Measurements from ENCODE around the gene CNTNAP5. TPM values are rescaled to one million over a fixed set of nuclear protein-coding genes. Genes with fewer than 3 reads are reported as not detected.

CNTNAP5 gene
- total RNA-seq, 4 donors from 2014 or later, result not detected

- H3K27ac ChIP-seq, result no peak overlapping the region
- no peaks in the 10 kb centered on the region for H3K9me3 ChIP-seq
- intact Hi-C loops (cut with DNase I; ENCODE audit: low total_unique reads) (no loop called here), in situ Hi-C loops (cut with MboI; ENCODE audit: low sequenced_read_pairs in 4 of 4) (no loop called here)
- H3K4me3 ChIP-seq, result no peak overlapping the region
- no peak for DNase-seq
- ATAC-seq, result no peak
- no peaks in the 10 kb centered on the region for H3K27me3 ChIP-seq
- TF ChIP-seq, protein P1, sequence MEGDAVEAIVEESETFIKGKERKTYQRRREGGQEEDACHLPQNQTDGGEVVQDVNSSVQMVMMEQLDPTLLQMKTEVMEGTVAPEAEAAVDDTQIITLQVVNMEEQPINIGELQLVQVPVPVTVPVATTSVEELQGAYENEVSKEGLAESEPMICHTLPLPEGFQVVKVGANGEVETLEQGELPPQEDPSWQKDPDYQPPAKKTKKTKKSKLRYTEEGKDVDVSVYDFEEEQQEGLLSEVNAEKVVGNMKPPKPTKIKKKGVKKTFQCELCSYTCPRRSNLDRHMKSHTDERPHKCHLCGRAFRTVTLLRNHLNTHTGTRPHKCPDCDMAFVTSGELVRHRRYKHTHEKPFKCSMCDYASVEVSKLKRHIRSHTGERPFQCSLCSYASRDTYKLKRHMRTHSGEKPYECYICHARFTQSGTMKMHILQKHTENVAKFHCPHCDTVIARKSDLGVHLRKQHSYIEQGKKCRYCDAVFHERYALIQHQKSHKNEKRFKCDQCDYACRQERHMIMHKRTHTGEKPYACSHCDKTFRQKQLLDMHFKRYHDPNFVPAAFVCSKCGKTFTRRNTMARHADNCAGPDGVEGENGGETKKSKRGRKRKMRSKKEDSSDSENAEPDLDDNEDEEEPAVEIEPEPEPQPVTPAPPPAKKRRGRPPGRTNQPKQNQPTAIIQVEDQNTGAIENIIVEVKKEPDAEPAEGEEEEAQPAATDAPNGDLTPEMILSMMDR (IDR thresholded peaks at IDR 0.05 in 4 of 5, conservative IDR thresholded peaks at IDR 0.05 in 1 of 5), result no peak
- no peak for TF ChIP-seq POLR2A (IDR thresholded peaks at IDR 0.05)
- H3K36me3 ChIP-seq, result no peaks in the 10 kb centered on the region
- no peaks in the 10 kb centered on the region for H3K4me1 ChIP-seq
Observed at GRCh38 chr2:124001696-124002430, 23.2 kb upstream of the CNTNAP5 start.

GRCh38 chr2:124018890-124019289 lies 6.2 kb upstream of the CNTNAP5 start:
- ATAC-seq, result no peak
- Histone ChIP-seq H3K4me3 (no peak overlapping the region), H3K27me3 (peaks cover 7 to 10% (median 7%) of the 10 kb centered on the region in 3 donors), H3K27ac (no peak overlapping the region), H3K9me3 (no peaks in the 10 kb centered on the region), H3K4me1 (no peaks in the 10 kb centered on the region), H3K36me3 (no peaks in the 10 kb centered on the region)
- TF ChIP-seq, protein P1 (IDR thresholded peaks at IDR 0.05 in 4 of 5, conservative IDR thresholded peaks at IDR 0.05 in 1 of 5), result no peak
- no peak for TF ChIP-seq POLR2A (IDR thresholded peaks at IDR 0.05)
- no peak for DNase-seq
- intact Hi-C loops (cut with DNase I; ENCODE audit: low total_unique reads) (no loop called here), in situ Hi-C loops (cut with MboI; ENCODE audit: low sequenced_read_pairs in 4 of 4) (no loop called here)

DNA sequence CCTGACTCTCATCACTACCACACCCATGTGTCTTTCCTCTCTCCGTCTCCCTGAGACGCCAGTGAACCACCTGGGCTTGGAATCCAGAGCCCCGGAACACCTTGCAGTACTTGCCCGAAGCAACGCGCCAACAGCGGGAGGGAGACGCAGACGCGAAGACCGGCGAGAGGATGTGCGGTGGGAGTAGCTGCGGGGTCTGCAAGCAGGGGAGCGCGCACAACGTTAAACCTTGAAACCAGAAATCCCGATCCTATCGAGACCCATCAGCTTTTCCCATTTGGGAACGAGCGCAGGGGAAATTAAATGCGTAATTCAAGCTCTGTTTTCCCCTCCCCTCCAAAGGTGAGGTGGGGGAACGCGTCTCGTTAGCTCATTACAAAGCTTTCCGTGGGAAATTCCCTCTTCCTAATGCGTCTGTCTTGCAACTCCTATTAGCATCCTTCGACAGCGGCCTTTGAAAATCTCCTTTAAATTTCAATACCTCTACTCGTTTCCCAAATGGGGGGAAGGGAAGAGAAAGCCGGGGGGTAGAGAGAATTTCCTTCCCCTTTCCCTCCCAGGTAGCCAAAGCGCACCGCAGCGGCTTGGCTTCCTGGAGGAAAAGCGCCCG lies 421 bp upstream of the CNTNAP5 start:
- Histone ChIP-seq H3K4me3 (no peak overlapping the region), H3K4me1 (no peaks in the 10 kb centered on the region), H3K27me3 (peaks cover 32 to 41% (median 38%) of the 10 kb centered on the region in 3 donors), H3K27ac (no peak overlapping the region), H3K9me3 (no peaks in the 10 kb centered on the region), H3K36me3 (no peaks in the 10 kb centered on the region)
- in situ Hi-C loops (cut with MboI; ENCODE audit: low sequenced_read_pairs in 4 of 4) (no loop called here), intact Hi-C loops (cut with DNase I; ENCODE audit: low total_unique reads) (no loop called here)
- ATAC-seq (no peak), DNase-seq (no peak)
- TF ChIP-seq, protein P1 (IDR thresholded peaks at IDR 0.05 in 4 of 5, conservative IDR thresholded peaks at IDR 0.05 in 1 of 5), result no peak
- TF ChIP-seq POLR2A (IDR thresholded peaks at IDR 0.05), result no peak

GRCh38 chr2:124025891-124026434 lies 876 bp downstream of the CNTNAP5 start:
- peaks cover 32 to 41% (median 38%) of the 10 kb centered on the region in 3 donors for H3K27me3 ChIP-seq

More at GRCh38 chr2:124025891-124026434, 876 bp downstream of the CNTNAP5 start:
- no peaks in the 10 kb centered on the region for H3K9me3 ChIP-seq
- no peaks in the 10 kb centered on the region for H3K4me1 ChIP-seq
- TF ChIP-seq, protein P1 (IDR thresholded peaks at IDR 0.05 in 4 of 5, conservative IDR thresholded peaks at IDR 0.05 in 1 of 5), result no peak
- TF ChIP-seq POLR2A (IDR thresholded peaks at IDR 0.05), result no peak
- in situ Hi-C loops (cut with MboI; ENCODE audit: low sequenced_read_pairs in 4 of 4), result no loop called here
- DNase-seq (no peak), ATAC-seq (no peak)
- H3K4me3 ChIP-seq, result no peak overlapping the region
- no peak overlapping the region for H3K27ac ChIP-seq
- intact Hi-C loops (cut with DNase I; ENCODE audit: low total_unique reads), result no loop called here
- H3K36me3 ChIP-seq, result no peaks in the 10 kb centered on the region

All from gastrocnemius medialis (tissue), 4 donors.